HG03378 (cell line): ENCODE measurements around the gene CREB3L1.

ENCODE experiments used
- ATAC-seq: cut with Tn5 transposase; IDR thresholded peaks from one replicate; pipeline ENCODE4 v1.9.1; 2021; ENCODE audit warnings: mild to moderate bottlenecking, moderate library complexity; ENCODE audit not compliant: unreplicated experiment

The CREB3L1 gene

DNA sequence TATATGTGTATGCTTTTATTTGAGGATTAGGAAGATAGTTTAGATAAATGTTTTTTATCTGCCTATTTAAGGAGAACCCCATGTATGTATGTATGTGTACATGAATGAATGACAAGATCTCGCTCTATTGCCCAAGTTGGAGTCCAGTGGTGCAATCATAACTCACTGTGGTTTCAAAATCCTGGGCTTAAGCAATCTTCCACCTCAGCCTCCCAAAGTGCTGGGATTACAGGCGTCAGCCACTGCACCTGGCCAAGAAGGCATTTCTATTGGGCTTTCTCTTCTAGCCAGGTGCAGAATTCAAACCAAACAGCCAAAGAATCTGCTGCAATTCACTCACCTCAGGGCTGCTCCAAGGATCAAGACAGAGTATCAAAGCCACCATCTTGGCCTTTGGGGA lies 44.3 kb downstream of the CREB3L1 start:
- ATAC-seq = no peak

DNA sequence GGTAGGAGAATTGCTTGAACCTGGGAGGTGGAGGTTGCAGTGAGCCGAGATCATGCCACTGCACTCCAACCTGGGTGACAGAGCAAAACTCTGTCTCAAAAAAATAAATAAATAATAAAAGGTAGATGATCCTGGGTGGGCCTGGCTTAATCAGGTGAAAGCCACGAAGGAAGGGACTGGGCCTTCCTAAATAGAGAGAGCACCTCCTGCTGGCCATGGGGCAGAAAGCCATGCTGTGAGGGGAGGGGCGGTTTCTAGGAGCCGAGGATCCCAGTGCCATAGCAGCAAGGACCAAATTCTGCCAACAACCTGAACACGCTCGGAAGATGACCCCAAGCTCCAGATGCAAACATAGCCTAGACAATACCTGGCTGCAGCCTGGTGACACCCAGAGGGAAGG lies 45.3 kb downstream of the CREB3L1 start:
- no peak for ATAC-seq

DNA sequence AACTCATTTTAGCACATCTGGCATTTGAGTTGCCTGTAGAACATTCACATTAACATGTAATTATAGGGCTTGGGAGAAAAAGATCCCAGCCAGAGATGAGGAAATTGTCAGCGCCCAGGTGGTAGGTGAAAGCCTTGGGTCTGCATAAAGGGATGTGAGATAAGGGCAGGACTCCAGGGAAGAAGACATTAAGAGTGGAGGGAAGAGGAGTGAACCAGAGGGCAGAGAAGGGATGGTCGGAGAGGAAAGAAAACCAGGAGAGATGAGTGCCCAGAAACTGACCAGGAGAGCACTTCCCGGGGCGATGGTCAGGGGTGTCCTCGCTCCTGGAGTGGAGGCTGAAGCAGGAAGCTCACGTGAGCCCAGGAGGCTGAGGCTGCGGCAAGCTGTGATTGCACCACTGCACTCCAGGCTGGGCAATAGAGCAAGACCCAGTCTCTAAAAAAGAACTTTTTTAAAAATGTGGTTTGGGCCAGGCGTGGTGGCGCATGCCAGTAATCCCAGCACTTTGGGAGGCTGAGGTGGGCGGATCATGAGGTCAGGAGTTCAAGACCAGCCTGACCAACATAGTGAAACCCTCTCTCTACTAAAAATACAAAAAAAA lies 49.5 kb downstream of the CREB3L1 start:
- no peak for ATAC-seq

DNA sequence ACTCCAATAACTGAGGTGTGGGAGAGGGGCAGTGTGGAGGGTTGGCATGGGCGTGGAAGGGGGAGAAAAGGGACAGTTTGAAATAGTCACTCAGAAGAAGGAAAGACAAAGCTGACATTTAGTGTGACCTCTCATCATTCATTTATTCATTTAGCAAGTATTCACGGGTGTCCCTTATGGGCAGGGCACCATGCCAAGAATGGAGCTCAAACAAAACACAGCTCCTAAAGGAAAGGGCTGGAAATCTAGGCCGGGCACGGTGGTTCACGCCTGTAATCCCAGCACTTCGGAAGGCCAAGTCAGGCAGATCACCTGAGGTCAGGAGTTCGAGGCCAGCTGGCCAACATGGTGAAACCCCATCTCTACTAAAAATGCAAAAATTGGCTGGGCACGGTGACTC lies 50.4 kb downstream of the CREB3L1 start:
- no peak for ATAC-seq

- no peak for ATAC-seq
Observed at GRCh38 chr11:46330154-46330553, 52.7 kb downstream of the CREB3L1 start.

- no peak for ATAC-seq
Observed at GRCh38 chr11:46330563-46331281, 53.3 kb downstream of the CREB3L1 start.

GRCh38 chr11:46331282-46331984 lies 54.0 kb downstream of the CREB3L1 start:
- ATAC-seq = no peak

GRCh38 chr11:46332093-46332567 lies 54.7 kb downstream of the CREB3L1 start:
- no peak for ATAC-seq

DNA sequence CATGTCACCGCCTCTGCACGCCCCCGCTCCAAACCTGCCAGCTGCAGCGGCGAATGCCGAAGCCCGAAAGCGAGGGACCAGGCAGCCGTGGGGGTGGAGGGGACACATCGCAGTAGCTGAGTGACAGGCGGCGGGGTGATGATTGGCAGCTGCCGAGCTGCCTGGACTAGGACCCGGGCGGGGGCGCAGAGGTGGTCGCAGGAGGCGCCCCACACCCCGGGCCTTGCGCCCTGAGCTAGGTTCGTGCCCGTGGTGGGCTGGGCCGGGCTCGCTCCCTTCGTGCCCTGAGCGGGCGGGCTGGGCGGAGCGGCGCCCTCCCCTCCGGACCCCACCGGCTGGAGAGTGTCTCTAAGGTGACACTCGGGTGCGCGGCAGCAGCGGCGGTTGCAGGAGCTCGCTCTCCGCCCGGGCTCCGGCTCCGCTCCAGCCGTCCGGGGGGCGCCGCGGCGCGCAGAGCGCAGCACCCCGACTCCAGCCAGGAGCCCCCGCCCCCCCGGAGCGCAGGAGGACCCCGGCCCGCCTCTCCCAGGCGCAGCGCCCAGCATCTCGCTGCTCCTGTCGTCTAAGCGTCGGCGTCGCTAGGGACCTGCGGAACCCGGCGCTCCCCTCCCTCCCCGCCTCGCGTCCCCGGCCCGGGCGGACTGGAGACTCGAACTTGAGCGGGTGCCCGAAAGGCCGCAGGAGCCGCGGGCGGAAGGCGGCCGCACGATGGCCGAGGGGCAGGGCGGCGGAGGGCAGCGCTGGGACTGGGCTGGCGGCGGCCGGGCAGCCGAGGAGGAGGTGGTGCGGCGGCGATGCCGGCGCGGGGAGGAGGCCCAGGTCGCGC lies 55.3 kb downstream of the CREB3L1 start:
- ATAC-seq = no peak

- no peak for ATAC-seq
Observed at GRCh38 chr11:46333394-46333947, 56.0 kb downstream of the CREB3L1 start.

GRCh38 chr11:46334211-46334610 lies 56.7 kb downstream of the CREB3L1 start:
- ATAC-seq = no peak

DNA sequence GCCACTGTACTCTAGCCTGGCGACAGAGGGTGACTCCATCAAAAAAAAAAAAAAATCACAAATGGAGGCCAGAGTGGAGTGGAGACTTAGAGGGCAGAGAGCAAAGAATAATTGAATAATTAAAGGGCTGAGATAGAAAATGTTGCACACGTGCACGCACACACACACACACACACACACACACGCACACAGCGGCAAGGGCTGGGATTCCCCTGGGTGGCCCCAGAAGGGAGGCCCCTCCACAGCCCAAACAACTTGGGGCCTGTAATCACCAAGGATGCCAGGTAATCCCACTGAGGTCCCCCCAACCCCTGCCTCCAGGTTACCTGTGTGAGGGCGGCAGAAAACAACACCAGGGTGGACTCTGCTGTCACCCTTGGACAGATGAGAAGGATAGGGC lies 57.8 kb downstream of the CREB3L1 start:
- ATAC-seq = no peak

- no peak for ATAC-seq
Observed at GRCh38 chr11:46335890-46336562, 58.6 kb downstream of the CREB3L1 start.

- no peak for ATAC-seq
Observed at GRCh38 chr11:46336563-46337180, 59.2 kb downstream of the CREB3L1 start.

DNA sequence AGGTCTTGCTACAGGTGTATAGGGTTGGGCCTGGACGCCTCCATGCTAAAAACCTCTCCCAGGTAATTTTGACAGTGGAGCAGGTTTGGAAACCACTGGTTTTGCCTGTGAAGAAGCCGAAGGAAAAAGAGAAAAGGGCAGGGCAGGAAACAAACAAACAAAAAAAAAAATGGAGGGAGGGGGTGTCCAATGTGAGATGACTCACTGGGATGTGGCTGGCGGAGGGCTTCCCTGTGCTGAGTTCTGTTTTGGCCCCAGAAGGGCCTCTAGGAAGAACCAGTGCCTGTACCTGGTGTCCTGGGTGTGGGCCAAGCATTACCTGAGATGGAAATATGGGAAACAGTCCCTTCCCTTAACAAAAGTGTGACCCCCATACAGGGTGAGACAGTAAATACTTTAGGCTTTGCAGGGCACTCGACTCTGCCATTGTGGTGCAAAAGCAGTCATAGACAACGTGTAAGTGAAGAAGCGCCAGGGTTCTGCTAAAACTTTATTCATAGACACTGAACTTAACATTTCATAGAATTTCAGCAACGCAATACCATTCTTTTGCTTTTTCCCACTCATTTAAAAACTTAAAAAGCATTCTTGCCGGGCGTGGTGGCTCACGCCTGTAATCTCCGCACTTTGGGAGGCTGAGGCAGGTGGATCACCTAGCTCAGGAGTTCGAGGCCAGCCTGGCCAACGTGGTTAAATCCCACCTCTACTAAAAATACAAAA lies 60.3 kb downstream of the CREB3L1 start:
- no peak for ATAC-seq

GRCh38 chr11:46338636-46338987 lies 61.1 kb downstream of the CREB3L1 start:
- ATAC-seq = no peak

- ATAC-seq = no peak
Observed at GRCh38 chr11:46338988-46339666, 61.7 kb downstream of the CREB3L1 start.

GRCh38 chr11:46339816-46340215 lies 62.4 kb downstream of the CREB3L1 start:
- no peak for ATAC-seq

DNA sequence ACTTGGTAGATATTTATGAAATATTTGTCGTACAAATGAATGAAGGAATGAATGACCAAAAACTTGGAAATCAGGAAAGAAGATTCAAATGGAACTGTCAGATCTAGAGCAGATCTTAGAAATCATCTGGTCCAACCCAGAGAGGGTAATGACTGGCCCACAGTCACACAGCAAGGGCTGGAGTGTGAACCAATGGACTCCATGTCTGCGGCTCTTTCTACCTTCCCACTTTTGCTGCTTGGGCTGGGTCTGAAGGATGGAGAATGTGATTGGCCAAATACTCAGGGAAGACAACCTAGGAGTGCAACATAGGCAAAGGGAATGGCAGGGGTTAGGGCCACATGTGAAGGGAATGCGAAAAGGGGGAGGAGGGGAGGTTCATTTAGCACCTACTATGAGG lies 64.0 kb downstream of the CREB3L1 start:
- ATAC-seq = no peak
